KMS-11 (cell line): ENCODE data around the gene IRX5.

Experiments used
- H2AFZ ChIP-seq: fragments of 200-600 bp; sonication (generic); 2 replicates; pipeline ENCODE4 v1.6.1; 2016; ENCODE audit warnings: antibody characterized with exemption, mixed run types, low read depth
- H3K27ac ChIP-seq: fragments of 200-600 bp; sonication (generic); 2 replicates; pipeline ENCODE4 v1.6.1; 2016; ENCODE audit warnings: mild to moderate bottlenecking, mixed run types
- H3K27me3 ChIP-seq: fragments of 200-600 bp; sonication (generic); 2 replicates; pipeline ENCODE4 v1.6.1; 2017; ENCODE audit warnings: mild to moderate bottlenecking, low read depth, mixed run types, moderate library complexity; ENCODE audit not compliant: insufficient read depth
- H3K36me3 ChIP-seq: fragments of 200-600 bp; sonication (generic); 2 replicates; pipeline ENCODE4 v1.6.1; 2017; ENCODE audit warnings: mild to moderate bottlenecking, mixed run types; ENCODE audit not compliant: insufficient read depth
- H3K4me1 ChIP-seq: fragments of 200-600 bp; sonication (generic); 2 replicates; pipeline ENCODE4 v1.6.1; 2016; ENCODE audit warnings: mild to moderate bottlenecking, low read depth, mixed run types; ENCODE audit not compliant: poor library complexity, severe bottlenecking
- H3K4me2 ChIP-seq: fragments of 200-600 bp; sonication (generic); 2 replicates; pipeline ENCODE4 v1.7.0; 2016; ENCODE audit warnings: mild to moderate bottlenecking, mixed run types
- H3K4me3 ChIP-seq: fragments of 200-600 bp; sonication (generic); IDR thresholded peaks from 2 replicates; pipeline ENCODE4 v1.6.1; 2017; ENCODE audit warnings: low read depth, low read length, mixed read lengths; ENCODE audit not compliant: insufficient read depth
- H3K79me2 ChIP-seq: fragments of 200-600 bp; sonication (generic); 2 replicates; pipeline ENCODE4 v1.6.1; 2016; ENCODE audit warnings: low read depth, mixed run types; ENCODE audit not compliant: insufficient read depth
- H3K9ac ChIP-seq: fragments of 200-600 bp; sonication (generic); 2 replicates; pipeline ENCODE4 v1.6.1; 2016; ENCODE audit warnings: mild to moderate bottlenecking, mixed run types
- H4K20me1 ChIP-seq: fragments of 200-600 bp; sonication (generic); 2 replicates; pipeline ENCODE4 v1.6.1; 2016; ENCODE audit warnings: mild to moderate bottlenecking, mixed run types; ENCODE audit not compliant: insufficient read depth
- CTCF ChIP-seq: fragments of 200-600 bp; sonication (generic); conservative IDR thresholded peaks from 2 replicates; pipeline ENCODE4 v1.6.1; 2017; ENCODE audit warnings: low read depth, mild to moderate bottlenecking, antibody characterized with exemption, low read length, moderate library complexity, mixed read lengths

The IRX5 gene

GRCh38 chr16:54974367-54974766 is 43.7 kb downstream of the IRX5 start:
- no peak for TF ChIP-seq CTCF
- no peaks in the 10 kb centered on the region for H3K27me3 ChIP-seq
- no peaks in the 10 kb centered on the region for H4K20me1 ChIP-seq
- H3K4me3 ChIP-seq: no peak overlapping the region
- H3K4me1 ChIP-seq: no peaks in the 10 kb centered on the region
- H3K36me3 ChIP-seq: no peaks in the 10 kb centered on the region
- H3K4me2 ChIP-seq: no peak overlapping the region
- no peak overlapping the region for H3K27ac ChIP-seq
- H2AFZ ChIP-seq: no peak overlapping the region
- H3K9ac ChIP-seq: no peak overlapping the region
- no peaks in the 10 kb centered on the region for H3K79me2 ChIP-seq

GRCh38 chr16:54976651-54977200 is 46.1 kb downstream of the IRX5 start:
- Histone ChIP-seq H3K27me3 (no peaks in the 10 kb centered on the region), H3K27ac (no peak overlapping the region), H3K36me3 (no peaks in the 10 kb centered on the region), H2AFZ (no peak overlapping the region), H3K4me1 (no peaks in the 10 kb centered on the region), H3K9ac (no peak overlapping the region), H3K79me2 (no peaks in the 10 kb centered on the region), H4K20me1 (no peaks in the 10 kb centered on the region), H3K4me2 (no peak overlapping the region), H3K4me3 (no peak overlapping the region)
- TF ChIP-seq CTCF: no peak

- Histone ChIP-seq H3K4me1 (no peaks in the 10 kb centered on the region), H3K9ac (no peak overlapping the region), H2AFZ (no peak overlapping the region), H3K79me2 (no peaks in the 10 kb centered on the region), H4K20me1 (no peaks in the 10 kb centered on the region), H3K4me3 (no peak overlapping the region), H3K4me2 (no peak overlapping the region), H3K36me3 (no peaks in the 10 kb centered on the region), H3K27ac (no peak overlapping the region), H3K27me3 (no peaks in the 10 kb centered on the region)
- no peak for TF ChIP-seq CTCF
Measured at GRCh38 chr16:54977211-54977610, 46.5 kb downstream of the IRX5 start.

- H3K4me2 ChIP-seq: no peak overlapping the region
- no peak for TF ChIP-seq CTCF
- H3K9ac ChIP-seq: no peak overlapping the region
- no peaks in the 10 kb centered on the region for H3K36me3 ChIP-seq
- H3K4me3 ChIP-seq: no peak overlapping the region
- no peaks in the 10 kb centered on the region for H3K79me2 ChIP-seq
- H3K4me1 ChIP-seq: no peaks in the 10 kb centered on the region
- no peaks in the 10 kb centered on the region for H4K20me1 ChIP-seq
- no peaks in the 10 kb centered on the region for H3K27me3 ChIP-seq
- no peak overlapping the region for H3K27ac ChIP-seq
- no peak overlapping the region for H2AFZ ChIP-seq
Measured at GRCh38 chr16:54980821-54981220, 50.2 kb downstream of the IRX5 start.
